HEK293 (cell line): ENCODE measurements around the gene KTN1.
A peak's percentile ranks its signal among the peaks of the same experiment; 100 is the strongest.

Experiments
- CTCF ChIA-PET: fragments of 350-600 bp; formaldehyde crosslinking; extraction: SDS; loops from one replicate; lab custom pipeline; 2021; ENCODE audit warnings: antibody characterized with exemption; lab: Yijun Ruan, JAX
- POLR2A ChIA-PET: fragments of 300-600 bp; formaldehyde crosslinking; extraction: SDS; loops from one replicate; lab custom pipeline; 2020; ENCODE audit warnings: antibody characterized with exemption, inconsistent platforms; lab: Yijun Ruan, JAX
- H3K27ac ChIP-seq: fragments of 200-500 bp; sonication (Bioruptor generic); 2 replicates; pipeline ENCODE4 v1.5.1; 2014; ENCODE audit warnings: low read depth, low read length, control low read depth, inconsistent platforms; ENCODE audit errors: extremely low read depth
- H3K36me3 ChIP-seq, 2 experiments: fragments of 200-500 bp in 1 of 2; sonication (Bioruptor generic) in 1 of 2; 1 replicate in 1 of 2; 2 replicates in 1 of 2; pipeline ENCODE4 v1.5.1; 2014 to 2017; ENCODE audit warnings: inconsistent platforms in 2 of 2, low read length in 2 of 2; ENCODE audit not compliant: control insufficient read depth in 2 of 2, insufficient read depth in 1 of 2
- H3K4me1 ChIP-seq: fragments of 200-500 bp; sonication (Bioruptor generic); 2 replicates; pipeline ENCODE4 v1.5.1; 2014; ENCODE audit warnings: mild to moderate bottlenecking, low read length, inconsistent platforms; ENCODE audit not compliant: control insufficient read depth, insufficient read depth
- H3K4me3 ChIP-seq: 2 replicates; pipeline ENCODE4 v1.5.1; 2011; ENCODE audit warnings: low read depth, mild to moderate bottlenecking, control low read depth, low read length, moderate library complexity
- H3K9me3 ChIP-seq: fragments of 200-500 bp; sonication (Bioruptor generic); 2 replicates; pipeline ENCODE4 v1.5.1; 2014; ENCODE audit warnings: low read depth, low read length, inconsistent platforms; ENCODE audit not compliant: control insufficient read depth, insufficient read depth
- EGR2 ChIP-seq: fragments of 450-650 bp; formaldehyde crosslinking; IDR thresholded peaks from 2 replicates; pipeline ENCODE4 v1.5.1; 2016; ENCODE audit warnings: low read depth, missing biosample characterization, missing genetic modification characterization
- GLI4 ChIP-seq: fragments of 450-650 bp; formaldehyde crosslinking; IDR thresholded peaks from 2 replicates; pipeline ENCODE4 v1.5.1; 2016; ENCODE audit warnings: missing biosample characterization, missing genetic modification characterization
- SETDB1 ChIP-seq: IDR thresholded peaks from one replicate; pipeline ENCODE4 v1.6.1; 2017; ENCODE audit warnings: mild to moderate bottlenecking, low read length, moderate library complexity, mixed read lengths; ENCODE audit not compliant: insufficient read length
- YY1 ChIP-seq: fragments of 450-650 bp; formaldehyde crosslinking; IDR thresholded peaks from 2 replicates; pipeline ENCODE4 v1.5.1; 2018; ENCODE audit warnings: missing biosample characterization, missing genetic modification characterization
- ZBTB6 ChIP-seq: fragments of 450-650 bp; formaldehyde crosslinking; IDR thresholded peaks from 2 replicates; pipeline ENCODE4 v1.5.1; 2017; ENCODE audit warnings: missing biosample characterization, missing genetic modification characterization
- ZFHX2 ChIP-seq: fragments of 450-650 bp; formaldehyde crosslinking; conservative IDR thresholded peaks from 2 replicates; pipeline ENCODE4 v1.5.1; 2016; ENCODE audit warnings: missing biosample characterization, missing genetic modification characterization
- ZNF112 ChIP-seq: fragments of 450-650 bp; formaldehyde crosslinking; IDR thresholded peaks from 2 replicates; pipeline ENCODE4 v1.5.0; 2017; ENCODE audit warnings: missing biosample characterization, missing genetic modification characterization
- ZNF133 ChIP-seq: fragments of 450-650 bp; formaldehyde crosslinking; IDR thresholded peaks from 2 replicates; pipeline ENCODE4 v1.5.1; 2016; ENCODE audit warnings: missing biosample characterization, missing genetic modification characterization
- ZNF155 ChIP-seq: fragments of 450-650 bp; formaldehyde crosslinking; IDR thresholded peaks from 2 replicates; pipeline ENCODE4 v1.5.1; 2016; ENCODE audit warnings: missing biosample characterization, missing genetic modification characterization
- ZNF184 ChIP-seq: fragments of 450-650 bp; IDR thresholded peaks from 2 replicates; pipeline ENCODE4 v1.5.1; 2018; ENCODE audit warnings: missing biosample characterization, mild to moderate bottlenecking, missing genetic modification characterization
- ZNF341 ChIP-seq: fragments of 450-650 bp; formaldehyde crosslinking; IDR thresholded peaks from 2 replicates; pipeline ENCODE4; 2016; ENCODE audit warnings: low read depth, missing biosample characterization, missing genetic modification characterization
- ZNF37A ChIP-seq: fragments of 450-650 bp; IDR thresholded peaks from 2 replicates; pipeline ENCODE4 v1.5.1; 2018; ENCODE audit warnings: missing biosample characterization, missing genetic modification characterization
- ZNF518A ChIP-seq: fragments of 450-650 bp; formaldehyde crosslinking; conservative IDR thresholded peaks from 2 replicates; pipeline ENCODE4 v1.5.1; 2016; ENCODE audit warnings: low read depth, missing biosample characterization, missing genetic modification characterization
- ZNF544 ChIP-seq: fragments of 450-650 bp; formaldehyde crosslinking; IDR thresholded peaks from 2 replicates; pipeline ENCODE4 v1.5.0; 2017; ENCODE audit warnings: missing biosample characterization, missing genetic modification characterization
- ZNF610 ChIP-seq: fragments of 450-650 bp; formaldehyde crosslinking; IDR thresholded peaks from 2 replicates; pipeline ENCODE4 v1.5.1; 2016; ENCODE audit warnings: missing biosample characterization, missing genetic modification characterization, borderline replicate concordance
- ZNF629 ChIP-seq: fragments of 450-650 bp; formaldehyde crosslinking; IDR thresholded peaks from 2 replicates; pipeline ENCODE4 v1.5.1; 2017; ENCODE audit warnings: missing biosample characterization, missing genetic modification characterization
- ZNF76 ChIP-seq: fragments of 450-650 bp; formaldehyde crosslinking; IDR thresholded peaks from 2 replicates; pipeline ENCODE4; 2016; ENCODE audit warnings: low read depth, missing biosample characterization, missing genetic modification characterization, borderline replicate concordance
- ZNF792 ChIP-seq: fragments of 450-650 bp; formaldehyde crosslinking; IDR thresholded peaks from 2 replicates; pipeline ENCODE4 v1.5.1; 2016; ENCODE audit warnings: missing biosample characterization, missing genetic modification characterization
- ZNF843 ChIP-seq: fragments of 450-650 bp; formaldehyde crosslinking; IDR thresholded peaks from 2 replicates; pipeline ENCODE4 v1.5.1; 2016; ENCODE audit warnings: missing biosample characterization, missing genetic modification characterization
- ZSCAN23 ChIP-seq: fragments of 450-650 bp; formaldehyde crosslinking; IDR thresholded peaks from 2 replicates; pipeline ENCODE4 v1.5.1; 2016; ENCODE audit warnings: missing biosample characterization, missing genetic modification characterization
- ZSCAN5A ChIP-seq: fragments of 450-650 bp; formaldehyde crosslinking; IDR thresholded peaks from 2 replicates; pipeline ENCODE4 v1.5.1; 2016; ENCODE audit warnings: missing biosample characterization, missing genetic modification characterization

The KTN1 gene

GRCh38 chr14:55533960-55534359, 46.0 kb upstream of the KTN1 start:
- Histone ChIP-seq H3K4me3 (no peak overlapping the region), H3K9me3 (no peaks in the 10 kb centered on the region), H3K36me3 (no peaks in the 10 kb centered on the region)
- CTCF ChIA-PET = interaction anchor here (0.8 kb wide), 1 partner anchor 1144 kb away, joined by 3 read pairs; no protein-coding TSS in a partner anchor
- TF ChIP-seq EGR2 (tag by site-specific recombination) (peak; percentile 79; the same call in 1 of the 2 replicates), ZNF518A (tag by site-specific recombination) (no peak), ZFHX2 (tag by site-specific recombination) (peak; percentile 69)
- TF ChIP-seq, all 188 proteins: peak for 2
- no peaks in the 10 kb centered on the region for H3K4me1 ChIP-seq
- POLR2A ChIA-PET = no interaction called here
- H3K27ac ChIP-seq = no peak overlapping the region

GRCh38 chr14:55535516-55536203, 44.3 kb upstream of the KTN1 start:
- Histone ChIP-seq H3K4me1 (no peaks in the 10 kb centered on the region), H3K27ac (no peak overlapping the region), H3K9me3 (no peaks in the 10 kb centered on the region), H3K4me3 (no peak overlapping the region), H3K36me3 (no peaks in the 10 kb centered on the region)
- no peak for TF ChIP-seq ZNF184 (tag by site-specific recombination)
- TF ChIP-seq ZBTB6 (tag by site-specific recombination) = no peak
- ChIA-PET POLR2A (no interaction called here), CTCF (interaction anchor here (0.7 kb wide), 1 partner anchor 24 kb away, joined by 3 read pairs; no protein-coding TSS in a partner anchor)

GRCh38 chr14:55536204-55536708, 43.8 kb upstream of the KTN1 start:
- Histone ChIP-seq H3K9me3 (no peaks in the 10 kb centered on the region), H3K4me3 (no peak overlapping the region), H3K36me3 (no peaks in the 10 kb centered on the region), H3K27ac (no peak overlapping the region), H3K4me1 (no peaks in the 10 kb centered on the region)
- POLR2A ChIA-PET = no interaction called here
- CTCF ChIA-PET = no interaction called here
- TF ChIP-seq ZNF544 (tag by site-specific recombination) (no peak), ZNF341 (tag by site-specific recombination) (no peak), ZNF76 (no peak), GLI4 (tag by site-specific recombination) (no peak), ZNF843 (no peak), ZNF155 (tag by site-specific recombination) (no peak), ZSCAN23 (tag by site-specific recombination) (no peak), ZNF133 (tag by site-specific recombination) (no peak), ZNF792 (tag by site-specific recombination) (no peak), ZSCAN5A (tag by site-specific recombination) (no peak), ZNF37A (tag by site-specific recombination) (no peak), YY1 (tag by site-specific recombination) (no peak), SETDB1 (no peak), ZNF629 (no peak), ZNF112 (tag by site-specific recombination) (no peak), ZNF610 (tag by site-specific recombination) (no peak)
